Stomach (tissue), 4 donors: ENCODE data around the gene DENND2A.

Experiments
- CTCF ChIP-seq, 7 experiments: fragments of 450-650 bp in 4 of 7; fragments of 200-600 bp in 3 of 7; sonication (generic) in 3 of 7; IDR thresholded peaks; one replicate each; pipeline ENCODE4 v1.5.1; 2016 to 2019; ENCODE audit warnings: antibody characterized with exemption in 7 of 7, control low read depth in 2 of 7, mild to moderate bottlenecking in 1 of 7
- EP300 ChIP-seq: sonication (generic); formaldehyde crosslinking; IDR thresholded peaks from one replicate; pipeline ENCODE4 v1.6.1; 2017; ENCODE audit warnings: antibody characterized with exemption
- POLR2A ChIP-seq, 4 donors: fragments of 450-650 bp; IDR thresholded peaks; one replicate each; pipeline ENCODE4 v1.6.1; 2016; ENCODE audit warnings: antibody characterized with exemption in 4 of 4, control low read depth in 2 of 4, mild to moderate bottlenecking in 1 of 4, moderate library complexity in 1 of 4
- POLR2AphosphoS5 ChIP-seq, 3 donors: sonication (generic); formaldehyde crosslinking; IDR thresholded peaks; one replicate each; pipeline ENCODE4 v1.6.1; 2016; ENCODE audit warnings: antibody characterized with exemption in 3 of 3

- TF ChIP-seq CTCF (IDR thresholded peaks at IDR 0.05) (no peak), EP300 (no peak), POLR2A (IDR thresholded peaks at IDR 0.05) (no peak), POLR2AphosphoS5 (IDR thresholded peaks at IDR 0.05) (no peak)
These were observed 156.1 kb downstream of the DENND2A start for GRCh38 chr7:140484479-140484878.
